K562 (cell line): Measurements from ENCODE around the gene CD22. TPM values are rescaled to one million over a fixed set of nuclear protein-coding genes. Genes with fewer than 3 reads are reported as not detected.
A peak's percentile ranks its signal among the peaks of the same experiment; 100 is the strongest.

ENCODE experiments used
- ATAC-seq: fragments of 200-7000 bp; cut with Tn5 transposase; 3 replicates; pipeline ENCODE4 v1.9.1; 2020; ENCODE audit warnings: moderate library complexity
- BruUV-seq: library from RNA; stranded (reverse); fragments of 400-500 nt; replicated peaks from 2 replicates; lab custom pipeline; 2021; lab: Mats Ljungman, UMichigan
- CTCF ChIA-PET: fragments of 300-600 bp; formaldehyde crosslinking; extraction: SDS; loops from one replicate; lab custom pipeline; 2021; ENCODE audit warnings: low intra/inter-chr PET ratio; lab: Yijun Ruan, JAX
- POLR2A ChIA-PET: fragments of 300-600, 350-650 bp; sonication (Branson Sonifier 250); formaldehyde crosslinking; extraction: SDS; loops from one replicate; lab custom pipeline; 2021; ENCODE audit warnings: antibody characterized with exemption, inconsistent platforms; lab: Yijun Ruan, JAX
- DNase-seq, 4 experiments: peaks; one replicate each; pipeline versions ENCODE4 v3.0.0 to v3.0.0-alpha.2; 2011 to 2018; ENCODE audit warnings: low spot score in 3 of 4, mixed read lengths in 3 of 4; ENCODE audit errors: extremely low read depth in 1 of 4
- FAIRE-seq: peaks from 2 replicates; lab custom pipeline; 2011; peaks lifted over from hg19 to GRCh38; lab: Jason Lieb, UNC
- H2AFZ ChIP-seq: 2 replicates; pipeline ENCODE4 v1.6.0; 2011; ENCODE audit warnings: low read depth, low read length, control low read depth, inconsistent platforms
- H3K27ac ChIP-seq: fragments of 200-600 bp; 3 replicates; pipeline ENCODE4 v1.8.0; 2011; ENCODE audit warnings: low read depth, mild to moderate bottlenecking, control low read depth, inconsistent platforms, low read length, moderate library complexity, mixed read lengths; ENCODE audit errors: extremely low read depth
- H3K27me3 ChIP-seq, 2 experiments: fragments of 300-600 bp in 1 of 2; 2 replicates in 1 of 2; 3 replicates in 1 of 2; pipeline versions ENCODE4 v1.6.0 to v1.8.0; 2011; ENCODE audit warnings: inconsistent platforms in 2 of 2, low read length in 2 of 2, mild to moderate bottlenecking in 1 of 2, mixed read lengths in 1 of 2, moderate library complexity in 1 of 2; ENCODE audit not compliant: control insufficient read depth in 2 of 2, insufficient read depth in 2 of 2
- H3K36me3 ChIP-seq: fragments of 300-600 bp; 3 replicates; pipeline ENCODE4 v1.8.0; 2011; ENCODE audit warnings: mild to moderate bottlenecking, low read length, inconsistent platforms; ENCODE audit not compliant: control insufficient read depth, insufficient read depth
- H3K4me1 ChIP-seq, 2 experiments: fragments of 200-600 bp in 1 of 2; replicated peaks in 1 of 2; 2 replicates in 1 of 2; 3 replicates in 1 of 2; pipeline versions ENCODE4 v1.5.1 to v1.8.0; 2011; ENCODE audit warnings: inconsistent platforms in 2 of 2, low read length in 2 of 2, mild to moderate bottlenecking in 1 of 2, mixed read lengths in 1 of 2, moderate library complexity in 1 of 2; ENCODE audit not compliant: control insufficient read depth in 2 of 2, insufficient read depth in 2 of 2
- H3K4me2 ChIP-seq: 2 replicates; pipeline ENCODE4 v1.6.1; 2011; ENCODE audit warnings: low read length, control low read depth, inconsistent platforms, mixed read lengths; ENCODE audit not compliant: insufficient read depth
- H3K4me3 ChIP-seq: fragments of 200-600 bp; sonication (generic), shearing (Covaris generic); 2 replicates; pipeline ENCODE4 v1.5.1; 2016; ENCODE audit warnings: control low read depth, inconsistent platforms
- H3K79me2 ChIP-seq: fragments of 200-600 bp; 3 replicates; pipeline ENCODE4 v1.8.0; 2011; ENCODE audit warnings: low read length, inconsistent platforms; ENCODE audit not compliant: control insufficient read depth, insufficient read depth
- H3K9ac ChIP-seq, 2 experiments: 2 replicates each; pipeline versions ENCODE4 v1.6.0 to v1.6.1; 2011; ENCODE audit warnings: low read depth in 2 of 2, low read length in 2 of 2, control low read depth in 1 of 2, inconsistent platforms in 1 of 2, mild to moderate bottlenecking in 1 of 2, mixed read lengths in 1 of 2; ENCODE audit not compliant: insufficient read depth in 1 of 2
- H3K9me1 ChIP-seq: one replicate; pipeline ENCODE4 v1.6.0; 2011; ENCODE audit warnings: inconsistent platforms, mild to moderate bottlenecking, low read length, moderate library complexity; ENCODE audit not compliant: control insufficient read depth, insufficient read depth
- H3K9me3 ChIP-seq: replicated peaks from 2 replicates; pipeline ENCODE4 v1.5.1; 2011; ENCODE audit warnings: low read depth, low read length, inconsistent platforms; ENCODE audit not compliant: control insufficient read depth, insufficient read depth
- H4K20me1 ChIP-seq: replicated peaks from 2 replicates; pipeline ENCODE4 v1.6.1; 2011; ENCODE audit warnings: low read length, inconsistent platforms, mixed read lengths; ENCODE audit not compliant: control insufficient read depth, insufficient read depth
- CBX1 ChIP-seq: sonication (generic); IDR thresholded peaks from 2 replicates; pipeline ENCODE4 v1.6.1; 2016; ENCODE audit warnings: antibody characterized with exemption, low read depth, mild to moderate bottlenecking
- CREM ChIP-seq: IDR thresholded peaks from 2 replicates; pipeline ENCODE4 v1.6.1; 2014; ENCODE audit warnings: antibody characterized with exemption, low read depth
- CSDE1 ChIP-seq, 2 experiments: fragments of 450-650 bp; IDR thresholded peaks; 2 replicates each; pipeline ENCODE4 v1.6.1; 2016; ENCODE audit warnings: mild to moderate bottlenecking in 1 of 2
- DPF2 ChIP-seq: fragments of 450-650 bp; IDR thresholded peaks from 2 replicates; pipeline ENCODE4 v1.6.1; 2016
- ESRRA ChIP-seq: fragments of 450-650 bp; IDR thresholded peaks from 2 replicates; pipeline ENCODE4 v1.6.1; 2014; ENCODE audit warnings: low read depth, mild to moderate bottlenecking, moderate library complexity, borderline replicate concordance
- HCFC1 ChIP-seq: IDR thresholded peaks from 2 replicates; pipeline ENCODE4 v1.6.1; 2012; ENCODE audit warnings: low read depth, low read length, improper control_type of control experiment
- NCOA6 ChIP-seq: fragments of 450-650 bp; IDR thresholded peaks from 2 replicates; pipeline ENCODE4 v1.6.1; 2017; ENCODE audit warnings: mild to moderate bottlenecking
- STAT5B ChIP-seq: fragments of 250-450 bp; sonication (Bioruptor Pico); IDR thresholded peaks from 2 replicates; pipeline ENCODE4 v1.8.0; 2021; ENCODE audit warnings: mild to moderate bottlenecking, inconsistent platforms
- ZKSCAN1 ChIP-seq: fragments of 150-350 bp; IDR thresholded peaks from 2 replicates; pipeline ENCODE4 v1.6.1; 2016; ENCODE audit warnings: low read depth, low read length
- ZNF277 ChIP-seq: fragments of 250-450 bp; sonication (Bioruptor Pico); IDR thresholded peaks from 2 replicates; pipeline ENCODE4 v1.8.0; 2022; ENCODE audit warnings: inconsistent platforms, mild to moderate bottlenecking, moderate library complexity, borderline replicate concordance
- ZNF316 ChIP-seq: fragments of 450-650 bp; IDR thresholded peaks from 2 replicates; pipeline ENCODE4 v1.6.1; 2016
- ZNF41 ChIP-seq: fragments of 250-450 bp; sonication (Bioruptor Pico); conservative IDR thresholded peaks from 2 replicates; pipeline ENCODE4 v1.4.0; 2020; ENCODE audit warnings: mild to moderate bottlenecking
- ZNF431 ChIP-seq: sonication (generic); formaldehyde crosslinking; IDR thresholded peaks from 2 replicates; pipeline ENCODE4 v1.8.0; 2022; ENCODE audit warnings: mild to moderate bottlenecking, missing genetic modification reagents
- ZNF444 ChIP-seq: fragments of 250-450 bp; sonication (Bioruptor Pico); IDR thresholded peaks from 2 replicates; pipeline ENCODE4 v1.4.0; 2020; ENCODE audit warnings: mild to moderate bottlenecking, moderate library complexity
- WGBS: fragments of 100-300 bp; shearing (Covaris generic); methylation state at CpG from one replicate; pipeline ENCODE4 v1.1.6; 2016; ENCODE audit warnings: low coverage, mixed read lengths; ENCODE audit not compliant: insufficient coverage; ENCODE audit errors: missing lambda C conversion rate; 5-methylcytosine and 5-hydroxymethylcytosine counted together
- in situ Hi-C: fragments of 300-500 bp; cut with MboI; formaldehyde crosslinking; loops from 4 replicates; pipeline ENCODE4 v1.15.0; 2018; ENCODE audit warnings: inconsistent platforms, mixed read lengths
- intact Hi-C: fragments of 100-400 bp; cut with micrococcal nuclease; formaldehyde crosslinking; loops from 2 replicates; pipeline ENCODE4 v1.14.2; 2022
- polyA plus RNA-seq, 8 experiments: library from polyadenylated mRNA; depleted of rRNA in 4 of 8; stranded (reverse) in 5 of 8; unstranded in 3 of 8; fragments of >200 nt; fragmentation: Nextera tagmentation in 2 of 8; fragmentation: Illumina TruSeq in 1 of 8; extraction: Ambion mirVana in 2 of 8; extraction: Trizol in 1 of 8; gene quantifications; 2 replicates each; pipeline versions ENCODE4 v1.2.1 to v1.2.3, GENCODE V29; 2011 to 2014; ENCODE audit warnings: inconsistent platforms in 1 of 8, missing spikeins in 1 of 8
- total RNA-seq, 7 experiments: library from RNA; depleted of rRNA in 6 of 7; stranded (reverse); fragments of >200 nt in 6 of 7; fragmentation: Illumina TruSeq in 2 of 7; extraction: Trizol in 2 of 7; gene quantifications; 2 replicates each; pipeline versions ENCODE4 v1.2.1 to v1.2.3, GENCODE V29; 2011 to 2021; ENCODE audit warnings: low replicate concordance in 1 of 7
- TF ChIP-seq, protein P1 (sequence below): fragments of 250-450 bp; sonication (Bioruptor Pico); IDR thresholded peaks from 2 replicates; pipeline ENCODE4 v1.8.0; 2022; ENCODE audit warnings: moderate library complexity, mild to moderate bottlenecking, inconsistent platforms
- TF ChIP-seq, protein P2 (sequence below): fragments of 450-650 bp; formaldehyde crosslinking; IDR thresholded peaks from 2 replicates; pipeline ENCODE4 v1.4.0; 2022; ENCODE audit warnings: missing genetic modification characterization
- TF ChIP-seq, protein P3 (sequence below): fragments of 200-800 bp; sonication (Bioruptor generic); IDR thresholded peaks from 2 replicates; pipeline ENCODE4 v1.6.1; 2017; ENCODE audit warnings: missing genetic modification characterization, missing compliant biosample characterization

Gene CD22
- total and polyA plus RNA-seq, 9 of the 15 experiments (the other 6 are each of a cell fraction or from before 2014, with no cell fraction given) = 0.29 to 5.0 (median 3.5) TPM

GRCh38 chr19:35320065-35320713, 8.8 kb upstream of the CD22 start:
- Histone ChIP-seq H3K9me1 (no peaks in the 10 kb centered on the region), H4K20me1 (no peaks in the 10 kb centered on the region), H3K9me3 (peaks cover 3% of the 10 kb centered on the region; the same call in 1 of the 2 replicates), H3K79me2 (no peaks in the 10 kb centered on the region), H3K36me3 (no peaks in the 10 kb centered on the region; the same call in 2 of the 3 replicates), H3K4me1 (peaks cover 37% of the 10 kb centered on the region in 2 experiments), H2AFZ (peak overlapping the region; percentile 52), H3K27ac (no peak overlapping the region; the same call in 2 of the 3 replicates), H3K4me3 (no peak overlapping the region), H3K9ac (peak overlapping the region in 1 of 2 experiments; percentile 8; a peak in 1 of 4 replicates), H3K4me2 (no peak overlapping the region), H3K27me3 (no peaks in the 10 kb centered on the region)
- intact Hi-C loops = no loop called here
- ChIA-PET POLR2A (interaction anchor here (0.5 to 1.4 kb wide), 6 partner anchors 8 to 68 kb away, joined by 3 to 5 read pairs (median 4); no protein-coding TSS in a partner anchor), CTCF (no interaction called here)
- DNase-seq (peak in 1 of 4 experiments; percentile 5), ATAC-seq (no peak), FAIRE-seq (no peak)
- WGBS = 80% methylated on average over 11 of the region's 12 CpGs
- in situ Hi-C loops = no loop called here
- BruUV-seq = no TSS peak
- TF ChIP-seq DPF2 (no peak), ZNF277 (CRISPR knock-in tag) (no peak), CBX1 (no peak), HCFC1 (no peak), NCOA6 (no peak), ZNF41 (CRISPR knock-in tag) (no peak), CREM (no peak), ZNF431 (CRISPR knock-in tag) (no peak), CSDE1 (IDR thresholded peaks at IDR 0.05) (no peak), ESRRA (no peak), ZNF444 (CRISPR knock-in tag) (no peak), STAT5B (CRISPR knock-in tag) (no peak), ZKSCAN1 (no peak), ZNF316 (no peak)
- TF ChIP-seq, protein P1, sequence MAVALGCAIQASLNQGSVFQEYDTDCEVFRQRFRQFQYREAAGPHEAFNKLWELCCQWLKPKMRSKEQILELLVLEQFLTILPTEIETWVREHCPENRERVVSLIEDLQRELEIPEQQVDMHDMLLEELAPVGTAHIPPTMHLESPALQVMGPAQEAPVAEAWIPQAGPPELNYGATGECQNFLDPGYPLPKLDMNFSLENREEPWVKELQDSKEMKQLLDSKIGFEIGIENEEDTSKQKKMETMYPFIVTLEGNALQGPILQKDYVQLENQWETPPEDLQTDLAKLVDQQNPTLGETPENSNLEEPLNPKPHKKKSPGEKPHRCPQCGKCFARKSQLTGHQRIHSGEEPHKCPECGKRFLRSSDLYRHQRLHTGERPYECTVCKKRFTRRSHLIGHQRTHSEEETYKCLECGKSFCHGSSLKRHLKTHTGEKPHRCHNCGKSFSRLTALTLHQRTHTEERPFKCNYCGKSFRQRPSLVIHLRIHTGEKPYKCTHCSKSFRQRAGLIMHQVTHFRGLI (CRISPR knock-in tag) = no peak
- TF ChIP-seq, protein P2, sequence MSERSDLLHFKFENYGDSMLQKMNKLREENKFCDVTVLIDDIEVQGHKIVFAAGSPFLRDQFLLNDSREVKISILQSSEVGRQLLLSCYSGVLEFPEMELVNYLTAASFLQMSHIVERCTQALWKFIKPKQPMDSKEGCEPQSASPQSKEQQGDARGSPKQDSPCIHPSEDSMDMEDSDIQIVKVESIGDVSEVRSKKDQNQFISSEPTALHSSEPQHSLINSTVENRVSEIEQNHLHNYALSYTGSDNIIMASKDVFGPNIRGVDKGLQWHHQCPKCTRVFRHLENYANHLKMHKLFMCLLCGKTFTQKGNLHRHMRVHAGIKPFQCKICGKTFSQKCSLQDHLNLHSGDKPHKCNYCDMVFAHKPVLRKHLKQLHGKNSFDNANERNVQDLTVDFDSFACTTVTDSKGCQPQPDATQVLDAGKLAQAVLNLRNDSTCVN = no peak
- TF ChIP-seq, protein P3, sequence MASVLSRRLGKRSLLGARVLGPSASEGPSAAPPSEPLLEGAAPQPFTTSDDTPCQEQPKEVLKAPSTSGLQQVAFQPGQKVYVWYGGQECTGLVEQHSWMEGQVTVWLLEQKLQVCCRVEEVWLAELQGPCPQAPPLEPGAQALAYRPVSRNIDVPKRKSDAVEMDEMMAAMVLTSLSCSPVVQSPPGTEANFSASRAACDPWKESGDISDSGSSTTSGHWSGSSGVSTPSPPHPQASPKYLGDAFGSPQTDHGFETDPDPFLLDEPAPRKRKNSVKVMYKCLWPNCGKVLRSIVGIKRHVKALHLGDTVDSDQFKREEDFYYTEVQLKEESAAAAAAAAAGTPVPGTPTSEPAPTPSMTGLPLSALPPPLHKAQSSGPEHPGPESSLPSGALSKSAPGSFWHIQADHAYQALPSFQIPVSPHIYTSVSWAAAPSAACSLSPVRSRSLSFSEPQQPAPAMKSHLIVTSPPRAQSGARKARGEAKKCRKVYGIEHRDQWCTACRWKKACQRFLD (CRISPR knock-in tag) = no peak
